GM12878 (cell line): ENCODE measurements around the gene GARNL3. TPM values are rescaled to one million over a fixed set of nuclear protein-coding genes. Genes with fewer than 3 reads are reported as not detected.

Source experiments
- ATAC-seq: fragments of 200-7000 bp; cut with Tn5 transposase; 3 replicates; pipeline ENCODE4 v1.9.1; 2020; ENCODE audit warnings: mild to moderate bottlenecking, moderate library complexity
- BruUV-seq: library from RNA; stranded (reverse); fragments of 400-500 nt; replicated peaks from 2 replicates; lab custom pipeline; 2021; lab: Mats Ljungman, UMichigan
- CTCF ChIA-PET: fragments of 300-600 bp; sonication (Branson Sonifier 250); formaldehyde crosslinking; extraction: SDS; loops from one replicate; lab custom pipeline; 2021; ENCODE audit warnings: inconsistent platforms; lab: Yijun Ruan, JAX
- POLR2A ChIA-PET: fragments of 350-600 bp; formaldehyde crosslinking; extraction: SDS; loops from one replicate; lab custom pipeline; 2021; ENCODE audit warnings: inconsistent platforms; lab: Charles Lee
- RAD21 ChIA-PET: fragments of 300-600 bp; sonication (Branson Sonifier 250); formaldehyde crosslinking; loops from one replicate; lab custom pipeline; 2023; ENCODE audit warnings: antibody characterized with exemption; ENCODE audit not compliant: unreplicated experiment; lab: Charles Lee
- SMC1A ChIA-PET: fragments of 300-600 bp; sonication (Branson Sonifier 250); formaldehyde crosslinking; loops from one replicate; lab custom pipeline; 2023; ENCODE audit not compliant: unreplicated experiment, uncharacterized antibody; lab: Charles Lee
- DNase-seq: peaks from one replicate; pipeline ENCODE4 v3.0.0-alpha.2; 2011; ENCODE audit warnings: low read depth, low spot score
- FAIRE-seq: peaks from 3 replicates; lab custom pipeline; 2011; peaks lifted over from hg19 to GRCh38; lab: Jason Lieb, UNC
- H2AFZ ChIP-seq: 2 replicates; pipeline ENCODE4 v1.6.0; 2011; ENCODE audit warnings: low read depth, low read length, control low read depth; ENCODE audit not compliant: control insufficient read depth
- H3K27ac ChIP-seq: 2 replicates; pipeline ENCODE4 v1.5.1; 2011; ENCODE audit warnings: control low read depth; ENCODE audit not compliant: control insufficient read depth, insufficient read depth
- H3K27me3 ChIP-seq, 2 experiments: replicated peaks in 1 of 2; 2 replicates each; pipeline versions ENCODE4 v1.6.0 to v1.6.1; 2011; ENCODE audit warnings: low read length in 1 of 2; ENCODE audit not compliant: control insufficient read depth in 2 of 2, insufficient read depth in 2 of 2
- H3K36me3 ChIP-seq, 2 experiments: 2 replicates each; pipeline ENCODE4 v1.5.1; 2011; ENCODE audit warnings: low read length in 1 of 2; ENCODE audit not compliant: control insufficient read depth in 2 of 2, insufficient read depth in 2 of 2
- H3K4me1 ChIP-seq: 2 replicates; pipeline ENCODE4 v1.6.1; 2011; ENCODE audit warnings: mild to moderate bottlenecking, low read length, moderate library complexity, mixed read lengths; ENCODE audit not compliant: control insufficient read depth, insufficient read depth
- H3K4me2 ChIP-seq: 2 replicates; pipeline ENCODE4 v1.6.0; 2011; ENCODE audit warnings: control low read depth; ENCODE audit not compliant: control insufficient read depth, insufficient read depth
- H3K4me3 ChIP-seq: fragments of 200-600 bp; sonication (generic); 2 replicates; pipeline ENCODE4 v1.5.1; 2016
- H3K79me2 ChIP-seq: 2 replicates; pipeline ENCODE4 v1.6.0; 2011; ENCODE audit warnings: low read length; ENCODE audit not compliant: control insufficient read depth, insufficient read depth
- H3K9ac ChIP-seq: 2 replicates; pipeline ENCODE4 v1.8.0; 2011; ENCODE audit warnings: low read length, control low read depth, mixed read lengths; ENCODE audit not compliant: control insufficient read depth, insufficient read depth
- H3K9me3 ChIP-seq: replicated peaks from 3 replicates; pipeline ENCODE4 v1.5.1; 2011; ENCODE audit warnings: mild to moderate bottlenecking, low read length; ENCODE audit not compliant: control insufficient read depth, insufficient read depth
- H4K20me1 ChIP-seq: 2 replicates; pipeline ENCODE4 v1.6.0; 2011; ENCODE audit not compliant: control insufficient read depth, insufficient read depth
- BACH1 ChIP-seq: fragments of 450-650 bp; IDR thresholded peaks from 2 replicates; pipeline ENCODE4 v1.6.1; 2017; ENCODE audit warnings: mild to moderate bottlenecking, borderline replicate concordance
- CHD4 ChIP-seq: fragments of 200-600 bp; sonication (generic); IDR thresholded peaks from 2 replicates; pipeline ENCODE4 v1.6.1; 2016; ENCODE audit warnings: mild to moderate bottlenecking
- FOXK2 ChIP-seq: fragments of 450-650 bp; IDR thresholded peaks from 2 replicates; pipeline ENCODE4 v1.6.1; 2017; ENCODE audit warnings: mild to moderate bottlenecking, moderate library complexity
- IRF4 ChIP-seq: IDR thresholded peaks from 2 replicates; pipeline ENCODE4 v1.6.1; 2011; ENCODE audit warnings: low read depth, low read length
- MYB ChIP-seq: fragments of 150-350 bp; IDR thresholded peaks from 2 replicates; pipeline ENCODE4 v1.6.1; 2014; ENCODE audit warnings: mild to moderate bottlenecking, low read depth, low read length, borderline replicate concordance
- SMARCA5 ChIP-seq: fragments of 450-650 bp; IDR thresholded peaks from 2 replicates; pipeline ENCODE4 v1.6.1; 2017; ENCODE audit warnings: mild to moderate bottlenecking
- SREBF2 ChIP-seq: IDR thresholded peaks from 2 replicates; pipeline ENCODE4 v1.6.1; 2012; ENCODE audit warnings: mild to moderate bottlenecking, low read length
- WGBS: methylation state at CpG from one replicate; pipeline ENCODE4 v1.1.6; 2016; ENCODE audit warnings: low lambda C conversion rate; ENCODE audit not compliant: insufficient replicate concordance, insufficient coverage; ENCODE audit errors: missing lambda C conversion rate; 5-methylcytosine and 5-hydroxymethylcytosine counted together
- in situ Hi-C: fragments of 300-500 bp; cut with MboI; formaldehyde crosslinking; loops from 9 replicates; pipeline ENCODE4 v1.14.3; 2018; ENCODE audit warnings: mixed read lengths
- intact Hi-C: fragments of 100-400 bp; cut with micrococcal nuclease; formaldehyde crosslinking; loops from one replicate; pipeline ENCODE4 v1.14.2; 2022; ENCODE audit not compliant: unreplicated experiment
- polyA plus RNA-seq, 11 experiments: library from polyadenylated mRNA; depleted of rRNA in 4 of 11; unstranded in 6 of 11; stranded (reverse) in 5 of 11; fragments of >200 nt; fragmentation: Nextera tagmentation in 4 of 11; fragmentation: Illumina TruSeq in 1 of 11; extraction: Ambion mirVana in 4 of 11; extraction: Trizol in 1 of 11; gene quantifications; 1 replicate in 1 of 11; 2 replicates in 10 of 11; pipeline versions ENCODE4 v1.2.1 to v1.2.3, GENCODE V29; 2011 to 2016; ENCODE audit warnings: inconsistent platforms in 2 of 11, missing spikeins in 2 of 11, low read depth in 1 of 11
- total RNA-seq, 4 experiments: library from RNA; depleted of rRNA in 3 of 4; stranded (reverse); fragments of >200 nt in 3 of 4; fragmentation: Illumina TruSeq in 1 of 4; extraction: Trizol in 1 of 4; gene quantifications; 2 replicates each; pipeline versions ENCODE4 v1.2.1 to v1.2.3, GENCODE V29; 2013 to 2021
- TF ChIP-seq, protein P1 (sequence below): IDR thresholded peaks from 2 replicates; pipeline ENCODE4 v1.6.1; 2011; ENCODE audit warnings: low read depth, mild to moderate bottlenecking, low read length, moderate library complexity, borderline replicate concordance; ENCODE audit errors: extremely low read depth
- TF ChIP-seq, protein P2 (sequence below): IDR thresholded peaks from 2 replicates; pipeline ENCODE4 v1.6.1; 2012; ENCODE audit warnings: low read length, inconsistent platforms

GARNL3 gene
- total and polyA plus RNA-seq, 10 of the 15 experiments (the other 5 are each of a cell fraction or from before 2014, with no cell fraction given), result 0.89 to 13.2 (median 6.3) TPM

DNA sequence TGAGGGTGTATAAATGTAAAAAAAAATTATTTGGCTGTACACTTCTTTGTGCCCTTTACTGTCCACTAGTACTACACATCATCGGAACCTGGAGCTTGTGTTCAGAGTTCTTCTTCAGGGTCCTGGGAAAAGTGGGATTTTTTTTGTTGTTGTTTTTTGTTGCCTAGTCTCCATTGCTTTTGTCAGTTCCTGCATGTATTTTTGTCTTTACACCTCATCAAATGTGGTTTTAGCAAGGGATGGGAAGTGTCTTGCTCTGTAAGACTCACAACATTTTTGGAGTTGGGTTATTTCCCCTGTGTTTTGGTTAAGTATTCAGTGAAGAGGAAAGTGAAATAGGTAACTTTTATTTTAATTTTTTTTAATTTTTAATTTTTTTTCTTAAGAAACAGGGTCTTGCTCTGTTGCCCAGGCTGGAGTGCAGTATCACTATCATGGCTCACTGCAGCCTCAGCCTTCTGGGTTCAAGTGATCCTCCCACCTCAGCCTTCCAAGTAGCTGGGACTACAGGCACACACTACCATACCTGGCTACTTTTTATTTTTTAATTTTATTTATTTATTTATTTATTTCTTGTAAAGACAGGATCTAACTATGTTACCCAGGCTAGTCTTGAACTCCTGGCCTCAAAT lies 40.7 kb downstream of the GARNL3 start:
- ChIA-PET SMC1A (no interaction called here), POLR2A (no interaction called here), RAD21 (no interaction called here), CTCF (interaction anchor here (1.6 kb wide), 1 partner anchor 14 kb away, joined by 3 read pairs; no protein-coding TSS in a partner anchor)
- TF ChIP-seq FOXK2 (no peak), SREBF2 (no peak), CHD4 (no peak), SMARCA5 (no peak), MYB (no peak), IRF4 (no peak), BACH1 (no peak)
- TF ChIP-seq, protein P1, sequence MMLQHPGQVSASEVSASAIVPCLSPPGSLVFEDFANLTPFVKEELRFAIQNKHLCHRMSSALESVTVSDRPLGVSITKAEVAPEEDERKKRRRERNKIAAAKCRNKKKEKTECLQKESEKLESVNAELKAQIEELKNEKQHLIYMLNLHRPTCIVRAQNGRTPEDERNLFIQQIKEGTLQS, result no peak
- TF ChIP-seq, protein P2, sequence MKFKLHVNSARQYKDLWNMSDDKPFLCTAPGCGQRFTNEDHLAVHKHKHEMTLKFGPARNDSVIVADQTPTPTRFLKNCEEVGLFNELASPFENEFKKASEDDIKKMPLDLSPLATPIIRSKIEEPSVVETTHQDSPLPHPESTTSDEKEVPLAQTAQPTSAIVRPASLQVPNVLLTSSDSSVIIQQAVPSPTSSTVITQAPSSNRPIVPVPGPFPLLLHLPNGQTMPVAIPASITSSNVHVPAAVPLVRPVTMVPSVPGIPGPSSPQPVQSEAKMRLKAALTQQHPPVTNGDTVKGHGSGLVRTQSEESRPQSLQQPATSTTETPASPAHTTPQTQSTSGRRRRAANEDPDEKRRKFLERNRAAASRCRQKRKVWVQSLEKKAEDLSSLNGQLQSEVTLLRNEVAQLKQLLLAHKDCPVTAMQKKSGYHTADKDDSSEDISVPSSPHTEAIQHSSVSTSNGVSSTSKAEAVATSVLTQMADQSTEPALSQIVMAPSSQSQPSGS, result no peak
- intact Hi-C loops, result no loop called here
- Histone ChIP-seq H4K20me1 (no peaks in the 10 kb centered on the region), H3K4me1 (no peaks in the 10 kb centered on the region), H3K27me3 (no peaks in the 10 kb centered on the region), H3K27ac (no peak overlapping the region), H3K79me2 (no peaks in the 10 kb centered on the region), H3K9me3 (no peaks in the 10 kb centered on the region), H2AFZ (no peak overlapping the region), H3K4me3 (no peak overlapping the region), H3K36me3 (no peaks in the 10 kb centered on the region; a peak in 1 of 4 replicates), H3K4me2 (no peak overlapping the region), H3K9ac (no peak overlapping the region)
- WGBS, result 95% methylated on average over 1 of the region's 1 CpG
- DNase-seq (no peak), ATAC-seq (no peak), FAIRE-seq (no peak)
- BruUV-seq, result no TSS peak
- in situ Hi-C loops, result no loop called here
